Fibroblast of lung (primary cell): Measurements from ENCODE around the gene GPX7. TPM values are rescaled to one million over a fixed set of nuclear protein-coding genes. Genes with fewer than 3 reads are reported as not detected.
A peak's percentile ranks its signal among the peaks of the same experiment; 100 is the strongest.

Source experiments
- DNase-seq, 2 donors: peaks; one replicate each; pipeline versions ENCODE4 v3.0.0 to v3.0.0-alpha.2; 2010; ENCODE audit warnings: low read depth in 2 of 2
- H2AFZ ChIP-seq: 2 replicates; pipeline ENCODE4 v1.5.1; 2012; ENCODE audit warnings: low read length, control low read depth, inconsistent platforms
- H3K27ac ChIP-seq: 2 replicates; pipeline ENCODE4 v1.5.1; 2011; ENCODE audit warnings: low read length, control low read depth; ENCODE audit not compliant: insufficient read depth
- H3K27me3 ChIP-seq: 2 replicates; pipeline ENCODE4 v1.5.1; 2011; ENCODE audit warnings: mild to moderate bottlenecking, low read length; ENCODE audit not compliant: control insufficient read depth, insufficient read depth
- H3K36me3 ChIP-seq: 2 replicates; pipeline ENCODE4 v1.5.1; 2011; ENCODE audit warnings: low read length; ENCODE audit not compliant: control insufficient read depth, insufficient read depth
- H3K4me1 ChIP-seq: 2 replicates; pipeline ENCODE4 v1.5.1; 2011; ENCODE audit warnings: low read length; ENCODE audit not compliant: control insufficient read depth, insufficient read depth; ENCODE audit errors: extremely low read depth
- H3K4me2 ChIP-seq: 2 replicates; pipeline ENCODE4 v1.5.1; 2011; ENCODE audit warnings: low read length, control low read depth; ENCODE audit not compliant: insufficient read depth; ENCODE audit errors: extremely low read depth
- H3K4me3 ChIP-seq, 4 experiments: fragments of 200-600 bp in 1 of 4; sonication (generic) in 1 of 4; replicated peaks in 1 of 4; 2 replicates each; pipeline ENCODE4 v1.5.1; 2011 to 2016; ENCODE audit warnings: low read length in 4 of 4, low read depth in 3 of 4, mild to moderate bottlenecking in 3 of 4, control low read depth in 2 of 4, inconsistent platforms in 1 of 4, mixed read lengths in 1 of 4; ENCODE audit not compliant: insufficient read depth in 1 of 4; ENCODE audit errors: control extremely low read depth in 1 of 4
- H3K79me2 ChIP-seq: 2 replicates; pipeline ENCODE4 v1.5.1; 2012; ENCODE audit warnings: mild to moderate bottlenecking, low read length, inconsistent platforms; ENCODE audit not compliant: control insufficient read depth, insufficient read depth
- H3K9ac ChIP-seq: 2 replicates; pipeline ENCODE4 v1.5.1; 2011; ENCODE audit warnings: mild to moderate bottlenecking, low read length, control low read depth; ENCODE audit not compliant: insufficient read depth
- H3K9me3 ChIP-seq: 2 replicates; pipeline ENCODE4 v1.5.1; 2012; ENCODE audit warnings: low read depth, low read length; ENCODE audit not compliant: control insufficient read depth, insufficient read depth
- H4K20me1 ChIP-seq: 2 replicates; pipeline ENCODE4 v1.5.1; 2011; ENCODE audit warnings: low read length; ENCODE audit not compliant: control insufficient read depth, insufficient read depth; ENCODE audit errors: extremely low read depth
- CTCF ChIP-seq, 2 donors: IDR thresholded peaks in 1 of 2; conservative IDR thresholded peaks in 1 of 2; 1 replicate in 1 of 2; 2 replicates in 1 of 2; pipeline ENCODE4 v1.5.1; 2011 to 2012; ENCODE audit warnings: low read length in 2 of 2, control low read depth in 1 of 2, inconsistent platforms in 1 of 2, low read depth in 1 of 2, mild to moderate bottlenecking in 1 of 2
- EZH2 ChIP-seq: IDR thresholded peaks from 2 replicates; pipeline ENCODE4 v1.5.1; 2012; ENCODE audit warnings: low read length, control low read depth, mild to moderate bottlenecking; ENCODE audit errors: missing control alignments
- polyA plus RNA-seq, 2 donors: library from polyadenylated mRNA; depleted of rRNA in 1 of 2; stranded (reverse) in 1 of 2; unstranded in 1 of 2; fragments of >200 nt; gene quantifications; 2 replicates each; pipeline ENCODE4 v1.2.1, GENCODE V29; 2011 to 2012; ENCODE audit warnings: missing spikeins in 1 of 2
- total RNA-seq: library from RNA; depleted of rRNA; stranded (reverse); fragments of >200 nt; gene quantifications from 2 replicates; pipeline ENCODE4 v1.2.1, GENCODE V29; 2014

GPX7 gene
- total and polyA plus RNA-seq, 2 donors (not counting 1 experiment from before 2014, with no cell fraction given) = 28.9 to 30.6 TPM

GRCh38 chr1:52632732-52633290 lies 30.6 kb downstream of the GPX7 start, which contains the start of gene SHISAL2A:
SHISAL2A (plus strand) TSS chr1:52633168; CDS start chr1:52633494, 326 bp downstream.
- Histone ChIP-seq H3K4me1 (no peaks in the 10 kb centered on the region), H3K9me3 (no peaks in the 10 kb centered on the region), H2AFZ (no peak within 1 kb of the TSS), H3K27ac (no peak within 1 kb of the TSS), H3K4me2 (peak within 1 kb of the TSS; percentile 27), H3K79me2 (no peaks in the 10 kb centered on the region), H3K27me3 (peaks cover 26% of the 10 kb centered on the region), H3K36me3 (no peaks in the 10 kb centered on the region), H3K4me3 (peak within 1 kb of the TSS in 1 of 4 experiments; percentile 27), H3K9ac (no peak within 1 kb of the TSS), H4K20me1 (no peaks in the 10 kb centered on the region)
- peak; percentile 6 to 43 for DNase-seq
- TF ChIP-seq CTCF (conservative IDR thresholded peaks at IDR 0.05 in 1 of 2, IDR thresholded peaks at IDR 0.05 in 1 of 2; ENCODE audit: low read depth in 1 of 2, low read length in 2 of 2) = no peak
- TF ChIP-seq EZH2 = no peak

GRCh38 chr1:52633291-52633754 lies 31.2 kb downstream of the GPX7 start:
- Histone ChIP-seq H3K27me3 (peaks cover 29% of the 10 kb centered on the region), H3K9ac (no peak overlapping the region), H3K36me3 (no peaks in the 10 kb centered on the region), H3K4me3 (peak overlapping the region in 1 of 4 experiments; percentile 27), H3K4me1 (no peaks in the 10 kb centered on the region), H4K20me1 (no peaks in the 10 kb centered on the region), H3K79me2 (no peaks in the 10 kb centered on the region), H2AFZ (no peak overlapping the region), H3K9me3 (no peaks in the 10 kb centered on the region), H3K27ac (no peak overlapping the region), H3K4me2 (peak overlapping the region; percentile 26)
- TF ChIP-seq EZH2 (peak; percentile 88), CTCF (conservative IDR thresholded peaks at IDR 0.05 in 1 of 2, IDR thresholded peaks at IDR 0.05 in 1 of 2; ENCODE audit: low read depth in 1 of 2, low read length in 2 of 2) (no peak)
- DNase-seq = peak in 1 of 2 donors; percentile 12

GRCh38 chr1:52634111-52634510 lies 31.9 kb downstream of the GPX7 start:
- TF ChIP-seq EZH2 (no peak), CTCF (conservative IDR thresholded peaks at IDR 0.05 in 1 of 2, IDR thresholded peaks at IDR 0.05 in 1 of 2; ENCODE audit: low read depth in 1 of 2, low read length in 2 of 2) (no peak)
- no peaks in the 10 kb centered on the region for H3K9me3 ChIP-seq
- no peak overlapping the region for H2AFZ ChIP-seq
- no peaks in the 10 kb centered on the region for H3K79me2 ChIP-seq
- no peaks in the 10 kb centered on the region for H3K4me1 ChIP-seq
- no peak overlapping the region for H3K4me2 ChIP-seq
- no peak for DNase-seq
- H3K4me3 ChIP-seq = no peak overlapping the region
- H4K20me1 ChIP-seq = no peaks in the 10 kb centered on the region
- peaks cover 29% of the 10 kb centered on the region for H3K27me3 ChIP-seq
- no peak overlapping the region for H3K27ac ChIP-seq
- H3K36me3 ChIP-seq = no peaks in the 10 kb centered on the region
- H3K9ac ChIP-seq = no peak overlapping the region
